ENCODE measurements around the gene LCTL. TPM values are rescaled to one million over a fixed set of nuclear protein-coding genes. Genes with fewer than 3 reads are reported as not detected.
"Not testable (repeated sequence)": the region's sequence is repeated elsewhere in the genome, so short reads cannot be mapped to it uniquely, and the experiment has no call there.

The LCTL gene
- total RNA-seq, 2 donors from 2014 or later: not detected

- Histone ChIP-seq H3K36me3 (replicated peaks in 1 of 2; ENCODE audit: insufficient read depth in 1 of 2, low read depth in 2 of 2) (peaks cover 0 to 10% of the 10 kb centered on the region in 2 donors), H3K27me3 (no peaks in the 10 kb centered on the region), H3K4me3 (no peak overlapping the region), H3K27ac (peak overlapping the region; percentile 64 to 95 (median 92)), H3K9me3 (no peaks in the 10 kb centered on the region), H3K4me1 (peaks cover 27% of the 10 kb centered on the region)
- intact Hi-C loops (cut with DNase I): no loop called here
- WGBS, 2 donors: 33 to 34% methylated on average over 4 of the region's 4 CpGs
- no peak for TF ChIP-seq POLR2A (IDR thresholded peaks at IDR 0.05)
- TF ChIP-seq, protein P1, sequence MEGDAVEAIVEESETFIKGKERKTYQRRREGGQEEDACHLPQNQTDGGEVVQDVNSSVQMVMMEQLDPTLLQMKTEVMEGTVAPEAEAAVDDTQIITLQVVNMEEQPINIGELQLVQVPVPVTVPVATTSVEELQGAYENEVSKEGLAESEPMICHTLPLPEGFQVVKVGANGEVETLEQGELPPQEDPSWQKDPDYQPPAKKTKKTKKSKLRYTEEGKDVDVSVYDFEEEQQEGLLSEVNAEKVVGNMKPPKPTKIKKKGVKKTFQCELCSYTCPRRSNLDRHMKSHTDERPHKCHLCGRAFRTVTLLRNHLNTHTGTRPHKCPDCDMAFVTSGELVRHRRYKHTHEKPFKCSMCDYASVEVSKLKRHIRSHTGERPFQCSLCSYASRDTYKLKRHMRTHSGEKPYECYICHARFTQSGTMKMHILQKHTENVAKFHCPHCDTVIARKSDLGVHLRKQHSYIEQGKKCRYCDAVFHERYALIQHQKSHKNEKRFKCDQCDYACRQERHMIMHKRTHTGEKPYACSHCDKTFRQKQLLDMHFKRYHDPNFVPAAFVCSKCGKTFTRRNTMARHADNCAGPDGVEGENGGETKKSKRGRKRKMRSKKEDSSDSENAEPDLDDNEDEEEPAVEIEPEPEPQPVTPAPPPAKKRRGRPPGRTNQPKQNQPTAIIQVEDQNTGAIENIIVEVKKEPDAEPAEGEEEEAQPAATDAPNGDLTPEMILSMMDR (IDR thresholded peaks at IDR 0.05): no peak
- ATAC-seq (no peak), DNase-seq (no peak)
Observed at GRCh38 chr15:66505818-66506217, 60.0 kb downstream of the LCTL start.

- Histone ChIP-seq H3K4me1 (peaks cover 27% of the 10 kb centered on the region), H3K27ac (peak overlapping the region; percentile 64 to 95 (median 92)), H3K9me3 (no peaks in the 10 kb centered on the region), H3K27me3 (no peaks in the 10 kb centered on the region), H3K4me3 (peak overlapping the region; percentile 64 to 92), H3K36me3 (replicated peaks in 1 of 2; ENCODE audit: insufficient read depth in 1 of 2, low read depth in 2 of 2) (peaks cover 1 to 14% of the 10 kb centered on the region in 2 donors)
- DNase-seq: no peak
- TF ChIP-seq, protein P1 (IDR thresholded peaks at IDR 0.05): no peak
- TF ChIP-seq POLR2A (IDR thresholded peaks at IDR 0.05): peak in 1 of 3 donors; percentile 42
- intact Hi-C loops (cut with DNase I): no loop called here
- no peak for ATAC-seq
- WGBS, 2 donors: 0 to 1% methylated on average over 13 of the region's 13 CpGs
Observed at GRCh38 chr15:66505430-66505811, 60.4 kb downstream of the LCTL start.

DNA sequence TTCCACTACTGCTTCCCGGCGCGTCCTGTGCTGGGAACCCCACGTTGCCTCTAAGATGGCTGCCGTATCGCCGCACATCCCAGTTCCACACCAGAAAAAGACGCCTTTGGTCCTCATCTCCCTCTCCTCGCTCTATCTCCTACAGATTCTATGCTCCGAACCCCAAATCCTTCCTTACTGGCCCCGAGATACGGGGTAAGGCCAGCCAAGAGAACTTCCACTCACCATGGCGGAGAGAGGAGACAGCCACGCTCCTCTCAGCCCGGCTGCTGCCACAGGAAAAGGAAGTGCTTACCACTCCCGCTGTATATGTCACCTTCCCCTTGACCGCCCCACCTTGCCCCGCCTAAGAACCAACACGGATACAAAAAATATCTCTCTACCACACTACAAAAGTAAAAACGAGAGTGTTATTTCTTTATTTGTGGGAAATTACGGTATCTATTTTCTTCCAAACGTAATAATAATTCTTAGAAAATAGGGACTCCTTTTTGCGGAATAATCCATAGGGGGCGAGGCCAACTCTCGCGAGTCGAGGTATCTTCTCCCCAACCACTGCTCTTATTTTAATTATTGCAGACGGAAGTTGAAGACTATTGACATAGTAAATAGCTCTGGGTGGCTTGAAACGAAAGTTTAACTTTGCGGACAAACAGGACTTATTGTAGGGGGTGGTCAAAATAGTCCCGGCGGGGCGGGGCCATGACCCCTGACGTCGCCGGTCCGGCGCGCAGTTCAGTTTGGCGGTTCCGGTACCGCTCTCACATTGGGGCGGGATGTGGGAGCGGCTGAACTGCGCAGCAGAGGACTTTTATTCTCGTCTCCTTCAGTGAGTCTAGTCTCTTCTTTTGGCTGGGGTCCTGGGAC lies 61.0 kb downstream of the LCTL start, which contains the start of the genes RPL4 and ZWILCH:
RPL4 (minus strand) TSS at position 293 of the 867 bp plus-strand sequence; CDS start at position 228, 65 bp downstream.
ZWILCH (plus strand) TSS at position 764 of the 867 bp plus-strand sequence; CDS start at position 777, 13 bp downstream.
- Histone ChIP-seq H3K27ac (peak within 1 kb of the TSS; percentile 64 to 95 (median 92)), H3K36me3 (replicated peaks in 1 of 2; ENCODE audit: insufficient read depth in 1 of 2, low read depth in 2 of 2) (peaks cover 7 to 20% of the 10 kb centered on the region in 2 donors), H3K4me1 (peaks cover 27% of the 10 kb centered on the region), H3K27me3 (no peaks in the 10 kb centered on the region), H3K9me3 (no peaks in the 10 kb centered on the region), H3K4me3 (peak within 1 kb of the TSS; percentile 64 to 92)
- WGBS, 2 donors: 0 to 1% methylated on average over 36 to 46 of the region's 46 CpGs
- intact Hi-C loops (cut with DNase I): no loop called here
- TF ChIP-seq, protein P1 (IDR thresholded peaks at IDR 0.05): peak in 2 of 7 experiments; percentile 19 to 26
- TF ChIP-seq POLR2A (IDR thresholded peaks at IDR 0.05): peak; percentile 82 to 99 (median 98)
- DNase-seq: peak; percentile 73 to 83 (median 80)
- ATAC-seq: peak; percentile 88

DNA sequence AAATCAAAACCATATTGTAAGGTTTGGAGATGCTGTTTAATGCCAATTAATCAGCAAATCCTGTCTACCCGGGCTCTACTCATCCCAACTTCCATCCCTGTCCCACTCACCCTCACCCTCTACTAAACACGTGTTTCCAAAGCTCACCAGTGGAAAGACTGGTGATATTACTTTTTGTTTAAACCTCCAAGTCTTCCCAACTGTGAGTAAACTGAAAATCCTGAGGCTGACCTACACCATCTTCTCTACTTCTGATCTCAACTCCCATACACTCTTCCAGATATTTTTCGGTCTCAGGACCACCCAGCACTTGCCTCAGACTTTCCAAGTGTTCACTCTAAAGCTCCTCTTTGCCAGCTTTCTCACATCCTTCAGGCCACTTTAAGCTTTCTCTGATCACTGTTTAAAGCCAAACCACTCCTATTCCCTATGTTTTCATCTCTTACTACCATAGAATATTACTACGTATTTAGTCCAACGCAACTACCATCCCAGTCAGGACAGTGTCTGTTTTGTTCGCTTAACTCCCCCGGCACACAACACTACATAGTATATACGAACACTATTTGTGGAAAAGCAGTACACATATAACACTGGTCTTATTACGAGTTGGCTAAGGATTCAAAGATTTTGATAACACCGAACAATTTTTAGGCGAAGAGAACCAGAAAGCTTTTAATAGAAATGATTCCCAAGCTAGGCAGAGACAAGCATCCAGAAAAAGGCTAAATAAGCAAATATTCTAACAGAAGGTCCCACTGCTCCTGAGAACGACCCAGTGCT lies 61.8 kb downstream of the LCTL start:
- intact Hi-C loops (cut with DNase I): no loop called here
- Histone ChIP-seq H3K4me3 (peak overlapping the region; percentile 64 to 92), H3K9me3 (no peaks in the 10 kb centered on the region), H3K27me3 (no peaks in the 10 kb centered on the region), H3K27ac (peak overlapping the region; percentile 64 to 95 (median 92)), H3K4me1 (peaks cover 27% of the 10 kb centered on the region), H3K36me3 (replicated peaks in 1 of 2; ENCODE audit: insufficient read depth in 1 of 2, low read depth in 2 of 2) (peaks cover 10 to 25% of the 10 kb centered on the region in 2 donors)
- 0% methylated on average over 12 of the region's 12 CpGs for WGBS, 2 donors
- ATAC-seq (no peak), DNase-seq (no peak)
- TF ChIP-seq, protein P1 (IDR thresholded peaks at IDR 0.05): no peak
- TF ChIP-seq POLR2A (IDR thresholded peaks at IDR 0.05): no peak

DNA sequence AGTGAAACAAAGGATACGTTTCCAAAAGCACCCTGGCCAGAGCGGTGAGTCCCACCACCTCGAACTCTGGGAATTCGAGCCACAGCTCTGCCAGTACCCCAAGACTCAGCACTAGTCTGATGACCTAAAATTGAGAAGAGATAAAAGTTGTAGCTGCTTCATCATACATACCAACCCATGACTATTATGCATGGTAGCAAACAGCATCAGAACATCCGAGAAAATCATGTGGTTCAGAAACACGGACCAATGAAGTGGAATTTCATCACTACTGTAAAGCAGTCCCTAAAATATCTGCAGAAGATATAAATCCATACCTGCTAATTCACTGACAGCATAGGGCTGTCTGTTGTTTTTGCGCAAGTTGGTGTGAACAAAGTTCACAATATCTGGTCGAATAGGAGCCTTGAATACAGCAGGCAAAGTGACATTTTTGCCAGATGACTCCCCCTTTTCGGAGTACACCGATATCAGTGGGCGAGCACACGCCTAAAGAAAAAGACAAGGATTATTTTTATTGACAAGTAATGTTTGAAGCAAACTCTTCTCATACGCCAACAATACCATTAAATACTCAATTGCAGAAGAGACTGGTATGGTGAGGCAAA lies 62.7 kb downstream of the LCTL start:
- peak overlapping the region in 3 of 4 donors; percentile 90 to 95 (median 94) for H3K27ac ChIP-seq
- 24 to 27% methylated on average over 13 of the region's 13 CpGs for WGBS, 2 donors
- ATAC-seq; intact Hi-C loops (cut with DNase I); H3K27me3 ChIP-seq; DNase-seq; H3K9me3 ChIP-seq: not testable (repeated sequence)
- H3K4me3 ChIP-seq: peak overlapping the region in 1 of 2 donors; percentile 92
- peaks cover 33% of the 10 kb centered on the region for H3K4me1 ChIP-seq
- peaks cover 10 to 25% of the 10 kb centered on the region in 2 donors for H3K36me3 ChIP-seq (replicated peaks in 1 of 2; ENCODE audit: insufficient read depth in 1 of 2, low read depth in 2 of 2)
